ENCODE results near the gene SPEM1.

DNA sequence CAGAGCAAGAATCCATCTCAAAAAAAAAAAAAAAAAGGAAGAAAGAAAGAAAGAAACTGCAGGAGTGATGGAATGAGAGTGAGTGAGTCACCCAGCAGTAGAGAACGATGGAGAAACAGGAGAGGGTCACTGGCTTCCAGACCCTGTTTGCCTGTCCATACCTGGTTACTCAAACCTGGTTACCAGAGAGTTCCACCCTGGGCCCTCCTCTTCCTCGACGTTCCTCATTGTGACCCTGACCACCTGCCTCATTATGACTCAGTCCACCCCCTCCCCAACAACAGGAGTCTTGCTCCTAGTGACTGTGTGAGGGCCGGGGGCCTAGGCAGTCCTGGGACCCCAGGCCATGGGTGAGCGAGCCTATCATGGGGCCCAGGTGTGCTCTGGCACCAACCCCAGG is 8.4 kb downstream of the SPEM1 start, which contains the start of gene SPEM3:
- TF ChIP-seq, protein P1, sequence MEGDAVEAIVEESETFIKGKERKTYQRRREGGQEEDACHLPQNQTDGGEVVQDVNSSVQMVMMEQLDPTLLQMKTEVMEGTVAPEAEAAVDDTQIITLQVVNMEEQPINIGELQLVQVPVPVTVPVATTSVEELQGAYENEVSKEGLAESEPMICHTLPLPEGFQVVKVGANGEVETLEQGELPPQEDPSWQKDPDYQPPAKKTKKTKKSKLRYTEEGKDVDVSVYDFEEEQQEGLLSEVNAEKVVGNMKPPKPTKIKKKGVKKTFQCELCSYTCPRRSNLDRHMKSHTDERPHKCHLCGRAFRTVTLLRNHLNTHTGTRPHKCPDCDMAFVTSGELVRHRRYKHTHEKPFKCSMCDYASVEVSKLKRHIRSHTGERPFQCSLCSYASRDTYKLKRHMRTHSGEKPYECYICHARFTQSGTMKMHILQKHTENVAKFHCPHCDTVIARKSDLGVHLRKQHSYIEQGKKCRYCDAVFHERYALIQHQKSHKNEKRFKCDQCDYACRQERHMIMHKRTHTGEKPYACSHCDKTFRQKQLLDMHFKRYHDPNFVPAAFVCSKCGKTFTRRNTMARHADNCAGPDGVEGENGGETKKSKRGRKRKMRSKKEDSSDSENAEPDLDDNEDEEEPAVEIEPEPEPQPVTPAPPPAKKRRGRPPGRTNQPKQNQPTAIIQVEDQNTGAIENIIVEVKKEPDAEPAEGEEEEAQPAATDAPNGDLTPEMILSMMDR (IDR thresholded peaks at IDR 0.05), result no peak
- TF ChIP-seq POLR2A (IDR thresholded peaks at IDR 0.05), result no peak

Measured in tibial nerve (tissue), 3 donors.